Skeletal muscle tissue (tissue), 4 donors: ENCODE data around the gene ACOT6. TPM values are rescaled to one million over a fixed set of nuclear protein-coding genes. Genes with fewer than 3 reads are reported as not detected.
"Not testable (repeated sequence)": the region's sequence is repeated elsewhere in the genome, so short reads cannot be mapped to it uniquely, and the experiment has no call there.

Experiments used
- H3K27ac ChIP-seq: one replicate; pipeline ENCODE4 v1.7.0; 2013; ENCODE audit warnings: mild to moderate bottlenecking, low read depth, low read length, inconsistent platforms
- H3K27me3 ChIP-seq, 3 donors: one replicate each; pipeline ENCODE4 v1.7.0; 2013; ENCODE audit warnings: low read length in 3 of 3; ENCODE audit not compliant: control insufficient read depth in 3 of 3, insufficient read depth in 3 of 3
- H3K36me3 ChIP-seq, 3 donors: one replicate each; pipeline ENCODE4 v1.7.0; 2013; ENCODE audit warnings: low read length in 3 of 3; ENCODE audit not compliant: control insufficient read depth in 3 of 3, insufficient read depth in 3 of 3
- H3K4me1 ChIP-seq, 3 donors: one replicate each; pipeline ENCODE4 v1.7.0; 2013; ENCODE audit warnings: low read length in 3 of 3, mild to moderate bottlenecking in 3 of 3; ENCODE audit not compliant: control insufficient read depth in 3 of 3, insufficient read depth in 3 of 3
- H3K4me3 ChIP-seq, 3 donors: one replicate each; pipeline ENCODE4 v1.7.0; 2013; ENCODE audit warnings: low read length in 3 of 3
- H3K9ac ChIP-seq, 3 donors: one replicate each; pipeline ENCODE4 v1.7.0; 2013; ENCODE audit warnings: low read length in 3 of 3, mild to moderate bottlenecking in 3 of 3, moderate library complexity in 2 of 3, low read depth in 1 of 3
- H3K9me3 ChIP-seq, 3 donors: one replicate each; pipeline ENCODE4 v1.7.0; 2013; ENCODE audit warnings: low read length in 3 of 3; ENCODE audit not compliant: control insufficient read depth in 3 of 3
- total RNA-seq: library from RNA; depleted of rRNA; stranded (reverse); fragments of >200 nt; gene quantifications from one replicate; pipeline ENCODE4 v1.2.3, GENCODE V29; 2014
- donor health status: Osteomylitis.

ACOT6 gene, protein sequence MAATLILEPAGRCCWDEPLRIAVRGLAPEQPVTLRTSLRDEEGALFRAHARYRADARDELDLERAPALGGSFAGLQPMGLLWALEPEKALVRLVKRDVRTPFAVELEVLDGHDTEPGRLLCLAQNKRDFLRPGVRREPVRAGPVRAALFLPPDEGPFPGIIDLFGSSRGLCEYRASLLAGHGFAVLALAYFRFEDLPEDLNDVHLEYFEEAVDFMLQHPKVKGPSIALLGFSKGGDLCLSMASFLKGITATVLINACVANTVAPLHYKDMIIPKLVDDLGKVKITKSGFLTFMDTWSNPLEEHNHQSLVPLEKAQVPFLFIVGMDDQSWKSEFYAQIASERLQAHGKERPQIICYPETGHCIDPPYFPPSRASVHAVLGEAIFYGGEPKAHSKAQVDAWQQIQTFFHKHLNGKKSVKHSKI
- not detected for total RNA-seq

DNA sequence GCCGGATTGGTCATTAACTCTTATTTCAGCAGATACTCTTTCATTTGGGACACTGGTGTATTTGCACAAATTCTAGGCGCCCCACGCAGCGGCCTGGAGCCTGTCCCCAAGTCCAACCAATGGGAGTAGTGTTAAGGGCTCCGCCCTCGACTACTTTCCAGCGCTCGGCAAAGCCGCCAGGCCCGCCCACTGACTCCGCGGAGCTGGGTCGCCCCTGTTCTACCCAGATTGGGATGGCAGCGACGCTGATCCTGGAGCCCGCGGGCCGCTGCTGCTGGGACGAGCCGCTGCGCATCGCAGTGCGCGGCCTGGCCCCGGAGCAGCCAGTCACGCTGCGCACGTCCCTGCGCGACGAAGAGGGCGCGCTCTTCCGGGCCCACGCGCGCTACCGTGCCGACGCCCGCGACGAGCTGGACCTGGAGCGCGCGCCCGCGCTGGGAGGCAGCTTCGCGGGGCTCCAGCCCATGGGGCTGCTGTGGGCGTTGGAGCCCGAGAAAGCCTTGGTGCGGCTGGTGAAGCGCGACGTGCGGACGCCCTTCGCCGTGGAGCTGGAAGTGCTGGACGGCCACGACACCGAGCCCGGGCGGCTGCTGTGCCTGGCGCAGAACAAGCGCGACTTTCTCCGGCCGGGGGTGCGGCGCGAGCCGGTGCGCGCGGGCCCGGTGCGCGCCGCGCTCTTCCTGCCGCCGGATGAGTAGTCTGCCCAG, at the start of gene ACOT6:
TSS of gene ACOT6 (plus strand) at position 179 of the 707 bp plus-strand sequence. CDS start at position 234, 55 bp downstream.
- Histone ChIP-seq H3K27ac (peak within 1 kb of the TSS; percentile 45), H3K36me3 (no peaks in the 10 kb centered on the region), H3K9me3 (peaks cover 0 to 2% (median 0%) of the 10 kb centered on the region in 3 donors), H3K4me1 (peaks cover 0 to 4% (median 0%) of the 10 kb centered on the region in 3 donors), H3K4me3 (peak within 1 kb of the TSS; percentile 59 to 80 (median 79)), H3K27me3 (no peaks in the 10 kb centered on the region), H3K9ac (peak within 1 kb of the TSS; percentile 61 to 87 (median 80))

DNA sequence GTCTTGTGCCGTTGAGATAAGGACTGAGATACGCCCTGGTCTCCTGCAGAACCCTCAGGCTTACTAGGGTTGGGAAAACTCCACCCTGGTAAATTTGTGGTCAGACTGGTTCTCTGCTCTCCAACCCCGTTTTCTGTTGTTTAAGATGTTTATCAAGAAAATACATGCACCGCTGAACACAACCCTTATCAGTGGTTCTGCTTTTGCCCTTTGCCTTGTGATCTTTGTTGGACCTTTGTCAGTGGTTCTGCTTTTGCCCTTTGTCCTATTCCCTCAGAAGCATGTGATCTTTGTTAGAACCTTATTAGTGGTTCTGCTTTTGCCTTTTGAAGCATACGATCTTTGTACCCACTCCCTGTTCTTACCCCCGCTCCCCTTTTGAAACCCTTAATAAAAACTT, 49.6 kb upstream of the ACOT6 start:
- H3K9ac ChIP-seq, H3K27me3 ChIP-seq, H3K4me3 ChIP-seq, H3K27ac ChIP-seq, H3K36me3 ChIP-seq, H3K9me3 ChIP-seq, H3K4me1 ChIP-seq: not testable (repeated sequence)

DNA sequence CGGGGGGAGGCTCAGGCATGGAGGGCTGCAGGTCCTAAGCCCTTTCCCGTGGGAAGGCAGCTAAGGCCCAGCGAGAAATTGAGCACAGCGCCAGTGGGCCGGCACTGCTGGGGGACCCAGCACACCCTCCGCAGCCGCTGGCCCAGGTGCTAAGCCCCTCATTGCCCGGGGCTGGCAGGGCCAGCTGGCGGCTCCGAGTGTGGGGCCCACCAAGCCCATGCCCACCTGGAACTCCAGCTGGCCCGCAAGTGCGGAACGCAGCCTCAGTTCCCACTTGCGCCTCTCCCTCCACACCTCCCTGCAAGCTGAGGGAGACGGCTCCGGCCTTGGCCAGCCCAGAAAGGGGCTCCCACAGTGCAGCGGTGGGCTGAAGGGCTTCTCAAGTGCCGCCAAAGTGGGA, 45.9 kb upstream of the ACOT6 start:
- H3K36me3 ChIP-seq, H3K9ac ChIP-seq, H3K27me3 ChIP-seq, H3K27ac ChIP-seq, H3K4me3 ChIP-seq, H3K9me3 ChIP-seq: not testable (repeated sequence)
- H3K4me1 ChIP-seq, result peaks cover 10 to 30% (median 12%) of the 10 kb centered on the region in 3 donors

DNA sequence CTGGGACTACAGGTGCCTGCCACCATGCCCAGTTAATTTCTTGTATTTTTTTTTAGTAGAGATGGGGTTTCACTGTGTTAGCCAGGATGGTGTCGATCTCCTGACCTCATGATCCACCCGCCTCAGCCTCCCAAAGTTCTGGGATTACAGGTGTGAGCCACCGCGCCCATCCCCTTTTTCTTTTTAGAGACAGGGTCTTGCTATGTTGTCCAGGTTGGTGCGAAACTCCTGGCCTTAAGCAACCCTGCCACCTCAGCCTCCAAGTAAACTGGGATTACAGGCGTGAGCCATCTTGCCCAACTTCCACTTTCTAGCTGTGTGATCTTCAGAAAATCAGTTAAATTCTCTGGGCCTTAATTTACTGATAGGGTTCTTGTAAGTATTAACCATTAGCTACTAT, 45.4 kb upstream of the ACOT6 start:
- H3K4me3 ChIP-seq, H3K9me3 ChIP-seq, H3K36me3 ChIP-seq, H3K9ac ChIP-seq, H3K27me3 ChIP-seq, H3K27ac ChIP-seq: not testable (repeated sequence)
- peaks cover 10 to 30% (median 12%) of the 10 kb centered on the region in 3 donors for H3K4me1 ChIP-seq

DNA sequence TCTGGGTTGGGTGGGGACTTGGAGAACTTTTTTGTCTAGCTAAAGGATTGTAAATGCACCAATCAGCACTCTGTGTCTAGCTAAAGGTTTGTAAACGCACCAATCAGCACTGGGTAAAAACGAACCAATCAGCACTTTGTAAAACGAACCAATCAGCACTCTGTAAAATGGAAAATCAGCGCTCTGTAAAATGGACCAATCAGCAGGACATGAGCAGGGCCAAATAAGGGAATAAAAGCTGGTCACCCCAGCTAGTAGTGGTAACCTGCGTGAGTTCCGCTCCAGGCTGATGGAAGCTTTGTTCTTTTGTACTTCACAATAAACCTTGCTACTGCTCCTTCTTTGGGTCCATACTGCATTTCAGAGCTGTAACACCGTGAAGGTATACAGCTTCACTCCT, 45.0 kb upstream of the ACOT6 start:
- H3K27me3 ChIP-seq, result no peaks in the 10 kb centered on the region
- no peak overlapping the region for H3K9ac ChIP-seq
- H3K9me3 ChIP-seq, result no peaks in the 10 kb centered on the region
- no peak overlapping the region for H3K27ac ChIP-seq
- peaks cover 10 to 30% (median 12%) of the 10 kb centered on the region in 3 donors for H3K4me1 ChIP-seq
- no peaks in the 10 kb centered on the region for H3K36me3 ChIP-seq
- peak overlapping the region in 2 of 3 donors; percentile 73 to 84 for H3K4me3 ChIP-seq

DNA sequence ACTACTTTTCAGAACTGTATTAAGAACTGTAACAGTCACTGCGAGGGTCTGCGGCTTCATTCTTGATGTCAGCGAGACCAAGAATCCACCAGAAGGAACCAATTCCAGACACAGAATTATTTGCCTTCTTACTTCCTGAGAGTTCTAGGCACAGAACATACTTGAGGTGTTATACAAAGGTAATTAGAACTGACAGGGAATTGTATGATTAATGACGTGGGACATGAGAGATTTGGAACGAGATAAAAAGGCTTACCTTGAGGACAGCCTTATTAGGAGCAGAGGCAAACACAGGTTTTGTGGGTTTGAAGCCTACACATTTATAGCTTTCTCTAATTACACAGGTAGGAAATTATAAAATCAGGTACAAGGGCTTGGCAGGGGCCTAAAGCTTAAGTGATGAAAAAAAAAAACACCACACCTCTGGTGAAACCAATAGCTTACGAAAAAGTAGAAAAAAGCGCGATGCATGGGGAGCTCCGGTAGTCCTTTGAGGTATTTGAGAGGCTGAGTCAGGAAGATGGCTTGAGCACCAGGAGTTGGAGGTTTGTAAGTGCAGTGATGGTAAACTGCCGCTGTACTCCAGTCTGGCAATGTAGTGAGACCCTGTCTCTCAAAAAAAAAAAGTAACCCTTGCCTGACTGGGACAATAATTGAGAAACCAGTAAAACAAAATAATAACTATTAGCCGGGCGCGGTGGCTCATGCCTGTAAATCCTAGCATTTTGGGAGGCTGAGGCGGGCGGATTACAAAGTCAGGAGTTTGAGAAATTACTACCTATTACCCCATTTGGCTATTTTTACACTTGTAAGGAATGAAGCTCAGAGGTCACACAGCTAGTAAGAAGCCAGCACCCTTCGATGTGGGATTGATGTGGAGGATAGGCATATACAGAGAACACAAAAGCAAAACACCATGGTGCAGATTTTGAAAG, 44.1 kb upstream of the ACOT6 start:
- H3K9ac ChIP-seq, result peak overlapping the region; percentile 82 to 93 (median 84)
- H3K4me1 ChIP-seq, result peaks cover 10 to 30% (median 12%) of the 10 kb centered on the region in 3 donors
- peak overlapping the region; percentile 92 for H3K27ac ChIP-seq
- H3K36me3 ChIP-seq, result no peaks in the 10 kb centered on the region
- H3K9me3 ChIP-seq, result no peaks in the 10 kb centered on the region
- H3K27me3 ChIP-seq, result no peaks in the 10 kb centered on the region
- H3K4me3 ChIP-seq, result peak overlapping the region; percentile 73 to 84 (median 83)

DNA sequence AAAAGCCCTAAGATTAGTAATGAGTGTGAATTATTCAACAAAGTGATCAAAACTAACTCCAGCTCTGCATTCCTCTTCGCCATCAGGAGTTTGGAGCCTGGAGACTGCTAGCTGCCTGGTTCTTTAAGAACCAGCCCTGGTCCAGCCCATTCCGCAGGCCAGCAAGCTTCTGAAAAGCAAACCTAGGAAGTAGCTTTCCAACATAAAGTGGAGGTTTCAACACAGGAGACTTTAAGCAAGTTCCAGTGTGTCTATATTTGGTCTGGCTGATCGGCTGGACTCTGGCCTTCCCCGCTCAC, 43.5 kb upstream of the ACOT6 start:
- Histone ChIP-seq H3K4me1 (peaks cover 10 to 30% (median 12%) of the 10 kb centered on the region in 3 donors), H3K9ac (peak overlapping the region; percentile 82 to 93 (median 84)), H3K27ac (peak overlapping the region; percentile 92), H3K4me3 (peak overlapping the region; percentile 73 to 84 (median 83))
- not testable (repeated sequence) for H3K36me3 ChIP-seq, H3K27me3 ChIP-seq, H3K9me3 ChIP-seq

DNA sequence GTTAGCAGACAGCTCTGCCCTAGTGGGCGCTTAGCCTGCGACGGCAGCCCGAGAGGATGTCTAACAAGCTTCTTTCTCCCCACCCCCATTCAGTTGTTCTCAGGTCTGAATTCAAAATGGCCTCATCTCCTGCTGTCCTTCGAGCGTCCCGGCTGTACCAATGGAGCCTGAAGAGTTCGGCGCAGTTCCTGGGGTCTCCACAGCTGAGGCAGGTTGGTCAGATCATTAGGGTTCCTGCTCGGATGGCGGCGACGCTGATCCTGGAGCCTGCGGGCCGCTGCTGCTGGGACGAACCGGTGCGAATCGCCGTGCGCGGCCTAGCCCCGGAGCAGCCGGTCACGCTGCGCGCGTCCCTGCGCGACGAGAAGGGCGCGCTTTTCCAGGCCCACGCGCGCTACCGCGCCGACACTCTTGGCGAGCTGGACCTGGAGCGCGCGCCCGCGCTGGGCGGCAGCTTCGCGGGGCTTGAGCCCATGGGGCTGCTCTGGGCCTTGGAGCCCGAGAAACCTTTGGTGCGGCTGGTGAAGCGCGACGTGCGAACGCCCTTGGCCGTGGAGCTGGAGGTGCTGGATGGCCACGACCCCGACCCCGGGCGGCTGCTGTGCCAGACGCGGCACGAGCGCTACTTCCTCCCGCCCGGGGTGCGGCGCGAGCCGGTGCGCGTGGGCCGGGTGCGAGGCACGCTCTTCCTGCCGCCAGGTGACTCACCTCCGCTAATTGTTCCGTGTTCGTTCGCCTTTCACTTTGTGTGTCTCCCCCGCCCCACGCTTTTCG, 42.9 kb upstream of the ACOT6 start, which contains the start of gene ACOT2:
TSS of gene ACOT2 (plus strand) at position 29 of the 774 bp plus-strand sequence. CDS start at position 57, 28 bp downstream.
- Histone ChIP-seq H3K27ac (peak within 1 kb of the TSS; percentile 92), H3K4me3 (peak within 1 kb of the TSS; percentile 73 to 84 (median 83)), H3K4me1 (peaks cover 10 to 30% (median 12%) of the 10 kb centered on the region in 3 donors), H3K9ac (peak within 1 kb of the TSS; percentile 82 to 93 (median 84))
- H3K9me3 ChIP-seq, H3K27me3 ChIP-seq, H3K36me3 ChIP-seq: not testable (repeated sequence)

DNA sequence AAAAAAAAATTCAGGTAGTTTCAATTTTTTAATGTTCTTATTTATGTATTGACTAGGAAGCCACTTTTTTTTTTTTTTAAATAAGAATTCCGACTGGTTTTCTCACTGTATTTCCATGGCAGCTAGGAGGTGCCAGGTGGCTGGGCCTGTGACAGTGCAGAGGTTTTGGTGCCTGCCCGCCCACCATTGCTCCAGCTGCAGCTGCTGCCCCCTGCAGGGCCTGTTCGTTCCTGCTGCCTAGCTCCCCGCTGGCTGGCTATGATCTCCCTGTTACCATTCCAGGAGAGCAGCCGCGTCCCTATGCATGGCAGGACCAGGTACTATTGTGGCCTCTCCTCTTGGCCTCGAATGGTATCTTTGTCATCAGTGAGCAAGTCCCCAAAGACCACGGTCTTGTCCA, 41.4 kb upstream of the ACOT6 start:
- H3K4me1 ChIP-seq, result peaks cover 10 to 30% (median 12%) of the 10 kb centered on the region in 3 donors
- H3K9ac ChIP-seq, H3K27ac ChIP-seq, H3K36me3 ChIP-seq, H3K27me3 ChIP-seq, H3K4me3 ChIP-seq, H3K9me3 ChIP-seq: not testable (repeated sequence)
